Fibroblast of villous mesenchyme (primary cell): ENCODE data around the gene PRR35. TPM values are rescaled to one million over a fixed set of nuclear protein-coding genes. Genes with fewer than 3 reads are reported as not detected.

Experiments used
- DNase-seq: peaks from one replicate; pipeline ENCODE4 v3.0.0-alpha.2; 2010; ENCODE audit warnings: low read depth
- H3K4me3 ChIP-seq: 2 replicates; pipeline ENCODE4 v1.5.1; 2011; ENCODE audit warnings: low read depth, mild to moderate bottlenecking, low read length
- small RNA-seq: library from RNA; depleted of rRNA; stranded (forward); fragments of <200 nt; gene quantifications from one replicate; pipeline ENCODE3, GENCODE V24; 2012
- total RNA-seq: library from RNA; depleted of rRNA; stranded (reverse); fragments of >200 nt; gene quantifications from 2 replicates; pipeline ENCODE4 v1.2.3, GENCODE V29; 2012
- TF ChIP-seq, protein P1 (sequence below): IDR thresholded peaks from 2 replicates; pipeline ENCODE4 v1.5.1; 2012; ENCODE audit warnings: low read depth, mild to moderate bottlenecking, low read length; ENCODE audit not compliant: insufficient read depth

The PRR35 gene
- total RNA-seq, 1 donor = not detected

DNA sequence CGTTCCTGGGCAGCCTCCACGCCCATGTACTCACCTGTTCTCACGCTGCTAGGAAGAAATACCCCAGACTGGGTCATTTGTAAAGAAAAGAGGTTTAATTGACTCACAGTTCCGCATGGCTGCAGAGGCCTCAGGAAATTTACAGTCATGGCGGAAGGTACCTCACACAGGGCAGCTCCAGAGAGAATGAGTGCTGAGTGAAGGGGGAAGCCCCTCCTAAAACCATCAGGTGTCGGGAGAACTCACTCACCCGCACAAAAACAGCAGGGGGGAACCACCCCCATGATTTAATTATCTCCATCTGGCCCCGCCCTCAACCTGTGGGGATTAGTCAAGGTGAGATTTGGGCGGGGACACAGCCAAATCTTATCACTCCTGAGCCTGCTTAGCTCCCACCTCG lies 47.8 kb downstream of the PRR35 start:
- no peak overlapping the region for H3K4me3 ChIP-seq
- TF ChIP-seq, protein P1, sequence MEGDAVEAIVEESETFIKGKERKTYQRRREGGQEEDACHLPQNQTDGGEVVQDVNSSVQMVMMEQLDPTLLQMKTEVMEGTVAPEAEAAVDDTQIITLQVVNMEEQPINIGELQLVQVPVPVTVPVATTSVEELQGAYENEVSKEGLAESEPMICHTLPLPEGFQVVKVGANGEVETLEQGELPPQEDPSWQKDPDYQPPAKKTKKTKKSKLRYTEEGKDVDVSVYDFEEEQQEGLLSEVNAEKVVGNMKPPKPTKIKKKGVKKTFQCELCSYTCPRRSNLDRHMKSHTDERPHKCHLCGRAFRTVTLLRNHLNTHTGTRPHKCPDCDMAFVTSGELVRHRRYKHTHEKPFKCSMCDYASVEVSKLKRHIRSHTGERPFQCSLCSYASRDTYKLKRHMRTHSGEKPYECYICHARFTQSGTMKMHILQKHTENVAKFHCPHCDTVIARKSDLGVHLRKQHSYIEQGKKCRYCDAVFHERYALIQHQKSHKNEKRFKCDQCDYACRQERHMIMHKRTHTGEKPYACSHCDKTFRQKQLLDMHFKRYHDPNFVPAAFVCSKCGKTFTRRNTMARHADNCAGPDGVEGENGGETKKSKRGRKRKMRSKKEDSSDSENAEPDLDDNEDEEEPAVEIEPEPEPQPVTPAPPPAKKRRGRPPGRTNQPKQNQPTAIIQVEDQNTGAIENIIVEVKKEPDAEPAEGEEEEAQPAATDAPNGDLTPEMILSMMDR = no peak
- no peak for DNase-seq

DNA sequence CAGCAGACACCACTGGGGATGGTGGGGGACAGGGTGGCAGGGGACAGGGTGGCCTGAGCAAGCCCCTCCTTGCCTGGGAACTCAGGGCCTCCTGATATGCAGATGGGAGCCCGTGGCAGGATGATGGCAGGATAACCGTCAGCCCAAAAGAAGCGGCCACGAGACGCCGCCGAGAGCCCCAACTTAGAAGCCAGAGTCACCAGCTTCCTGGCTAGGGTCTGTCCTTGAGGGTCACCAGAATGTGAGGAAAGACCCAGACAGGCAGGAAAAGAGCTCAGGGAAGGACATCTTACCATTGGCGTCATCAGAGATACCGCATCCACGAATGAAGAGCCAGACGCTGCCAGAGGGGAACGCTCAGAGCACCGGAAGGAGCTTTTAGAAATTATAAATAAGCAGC lies 49.1 kb downstream of the PRR35 start:
- no peak for DNase-seq
- no peak overlapping the region for H3K4me3 ChIP-seq
- TF ChIP-seq, protein P1 = no peak

DNA sequence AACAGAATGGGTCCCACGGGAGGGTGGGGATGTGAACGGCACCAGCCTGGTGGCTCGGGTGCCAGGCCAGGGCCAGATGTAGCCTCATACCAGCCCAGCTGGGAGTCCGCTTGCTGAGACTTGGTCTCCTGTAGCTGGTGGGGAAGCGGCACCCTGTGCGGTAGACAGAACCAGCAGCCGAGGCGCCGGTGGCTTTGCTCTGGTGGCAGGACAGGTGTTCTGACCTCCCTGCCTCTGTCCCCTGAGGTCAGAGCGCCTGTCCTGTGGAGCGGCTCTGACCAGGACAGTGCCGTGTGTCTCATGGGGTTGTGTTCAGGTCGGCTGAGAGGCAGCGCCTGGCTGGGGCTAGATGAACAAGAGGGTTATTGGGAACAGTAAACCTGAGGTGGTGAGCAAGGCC lies 49.8 kb downstream of the PRR35 start:
- H3K4me3 ChIP-seq = no peak overlapping the region
- TF ChIP-seq, protein P1 = no peak
- DNase-seq = no peak

DNA sequence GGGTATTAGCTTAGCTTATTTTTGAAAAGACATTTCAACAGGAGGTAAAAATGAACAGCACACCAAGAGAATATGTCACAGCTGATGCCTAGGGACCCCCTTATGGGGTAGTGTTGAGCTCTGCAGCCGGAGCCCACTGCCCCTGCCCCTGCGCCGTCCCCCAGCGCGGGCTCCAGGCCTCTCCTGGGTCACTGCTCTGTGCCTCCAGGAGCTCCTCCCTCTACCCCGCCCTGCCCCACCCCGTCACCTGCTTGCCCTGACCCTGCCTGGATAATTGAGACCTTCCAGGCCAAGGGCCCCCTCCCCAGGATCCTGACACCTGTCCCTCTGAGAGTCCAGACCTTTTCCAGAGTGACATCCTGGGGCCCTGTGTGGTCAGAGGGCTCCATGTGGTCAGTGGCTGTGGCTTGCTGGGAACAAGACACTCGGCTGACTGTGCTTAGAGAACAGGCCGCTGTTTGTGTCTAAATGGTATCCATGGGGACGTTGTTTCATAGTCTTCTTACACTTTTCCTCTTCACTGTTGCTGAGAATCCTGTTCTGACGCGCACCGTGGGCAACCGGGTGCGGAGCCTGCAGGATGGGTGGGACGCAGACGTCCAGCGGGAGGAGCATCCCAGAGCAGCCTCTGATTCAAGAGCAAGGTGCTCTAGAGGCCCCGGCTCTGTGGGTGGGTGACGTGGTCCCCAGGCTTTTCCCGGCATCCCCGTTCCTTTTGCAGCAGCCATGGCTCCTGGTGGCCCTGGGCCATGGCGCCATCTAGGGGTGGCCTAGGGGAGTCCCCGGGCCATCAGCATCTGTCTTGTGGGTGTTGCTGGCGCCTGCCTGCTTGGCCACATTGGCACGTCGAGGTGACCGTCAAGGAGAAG lies 50.6 kb downstream of the PRR35 start:
- TF ChIP-seq, protein P1 = peak; percentile 69
- DNase-seq = no peak
- H3K4me3 ChIP-seq = no peak overlapping the region

DNA sequence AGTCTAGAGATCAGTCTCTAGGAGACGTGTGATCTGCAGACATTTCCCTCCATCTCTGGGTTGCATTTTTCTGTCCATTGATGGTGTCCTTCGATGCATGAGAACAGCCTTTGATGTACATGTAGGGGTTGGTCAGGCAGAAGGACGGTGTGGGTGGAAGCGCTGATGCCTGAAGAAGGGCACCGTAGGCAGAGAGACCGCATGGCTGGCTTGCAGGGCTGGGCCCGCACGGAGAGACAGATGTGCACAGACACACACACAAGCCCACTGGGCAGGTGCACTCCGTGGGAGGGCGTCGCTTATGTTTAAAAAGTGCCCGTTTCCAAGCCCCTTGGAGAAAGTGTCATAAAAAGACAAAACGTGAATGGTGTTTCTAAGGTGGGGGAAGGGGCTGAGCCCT lies 54.9 kb downstream of the PRR35 start:
- DNase-seq = no peak
- TF ChIP-seq, protein P1 = no peak
- no peak overlapping the region for H3K4me3 ChIP-seq

Small RNA genes lying within 50 kb of the gene (small RNA-seq; reads per million reads assigned to genes)
- gene MIR3176 (not detected), gene MIR5587 (not detected), gene Z98883.1 (not detected)

Other genes starting within 250 kb of the PRR35 start
- gene AXIN1, start 207.7 kb upstream of the PRR35 start, total RNA-seq = 14.5 and 16.4 TPM in 2 replicates
- 80.3 and 86.7 TPM in 2 replicates for gene MRPL28, start 189.9 kb upstream of the PRR35 start, total RNA-seq
- gene PGAP6, start 178.4 kb upstream of the PRR35 start, total RNA-seq = 51.5 and 52.2 TPM in 2 replicates
- gene NME4, start 163.2 kb upstream of the PRR35 start, total RNA-seq = 126 TPM in 2 replicates
- gene DECR2, start 158.5 kb upstream of the PRR35 start, total RNA-seq = 11.6 and 16.0 TPM in 2 replicates
- 19.0 and 19.4 TPM in 2 replicates for gene RAB11FIP3, start 134.7 kb upstream of the PRR35 start, total RNA-seq
- 37.1 and 43.2 TPM in 2 replicates for gene CAPN15, start 32.7 kb upstream of the PRR35 start, total RNA-seq
- gene NHLRC4, start 6.6 kb downstream of the PRR35 start, total RNA-seq = 1.7 and 3.2 TPM in 2 replicates
- gene PIGQ, start 9.6 kb downstream of the PRR35 start, total RNA-seq = 22.0 and 33.8 TPM in 2 replicates
- 9.9 and 10.6 TPM in 2 replicates for gene RAB40C, start 29.7 kb downstream of the PRR35 start, total RNA-seq
- gene WFIKKN1, start 70.6 kb downstream of the PRR35 start, total RNA-seq = under 0.01 and 0.43 TPM in 2 replicates
- 51.8 and 78.3 TPM in 2 replicates for gene METTL26, start 75.9 kb downstream of the PRR35 start, total RNA-seq
- 14.8 and 16.0 TPM in 2 replicates for gene MCRIP2, start 81.4 kb downstream of the PRR35 start, total RNA-seq
- gene WDR90, start 89.0 kb downstream of the PRR35 start, total RNA-seq = 12.5 and 18.7 TPM in 2 replicates
- 44.0 and 53.1 TPM in 2 replicates for gene RHOT2, start 107.7 kb downstream of the PRR35 start, total RNA-seq
- 1.3 and 1.9 TPM in 2 replicates for gene RHBDL1, start 115.3 kb downstream of the PRR35 start, total RNA-seq
- 100 and 113 TPM in 2 replicates for gene STUB1, start 120.0 kb downstream of the PRR35 start, total RNA-seq
- gene JMJD8, start 123.9 kb downstream of the PRR35 start, total RNA-seq = 35.4 and 36.3 TPM in 2 replicates
- gene WDR24, start 130.0 kb downstream of the PRR35 start, total RNA-seq = 8.2 and 9.0 TPM in 2 replicates
- gene FBXL16, start 145.4 kb downstream of the PRR35 start, total RNA-seq = under 0.01 TPM in 2 replicates
- 39.3 and 44.5 TPM in 2 replicates for gene METRN, start 154.7 kb downstream of the PRR35 start, total RNA-seq
- gene ANTKMT, start 160.8 kb downstream of the PRR35 start, total RNA-seq = 19.4 and 37.0 TPM in 2 replicates
- gene CCDC78, start 166.0 kb downstream of the PRR35 start, total RNA-seq = 1.3 and 3.2 TPM in 2 replicates
- gene HAGHL, start 166.7 kb downstream of the PRR35 start, total RNA-seq = 14.7 and 21.9 TPM in 2 replicates
- gene CIAO3, start 180.6 kb downstream of the PRR35 start, total RNA-seq = 31.6 and 37.1 TPM in 2 replicates
- gene MSLN, start 200.3 kb downstream of the PRR35 start, total RNA-seq = 0.32 and 0.86 TPM in 2 replicates
- gene RPUSD1, start 228.0 kb downstream of the PRR35 start, total RNA-seq = 21.2 and 32.2 TPM in 2 replicates
- 13.8 and 13.9 TPM in 2 replicates for gene CHTF18, start 228.2 kb downstream of the PRR35 start, total RNA-seq
- not detected in 2 replicates for gene GNG13, start 240.3 kb downstream of the PRR35 start, total RNA-seq